Stimulated activated CD8-positive, alpha-beta memory T cell treated with anti-CD3 and anti-CD28 coated beads, Interleukin-15, amount 100 ng/mL, for 24 hours (primary cell): Measurements from ENCODE around the gene TTN.

ENCODE experiments used
- DNase-seq: peaks from one replicate; pipeline ENCODE4 v3.0.0-alpha.2; 2020; ENCODE audit warnings: low read depth

Gene TTN

GRCh38 chr2:178484245-178485041 lies 322.8 kb downstream of the TTN start:
- DNase-seq, result no peak

- no peak for DNase-seq
Measured at GRCh38 chr2:178482437-178482836, 324.8 kb downstream of the TTN start.

GRCh38 chr2:178480227-178481181 lies 326.7 kb downstream of the TTN start, which contains the start of gene PLEKHA3:
Gene PLEKHA3, plus strand, starts transcription at chr2:178480457. Its CDS starts 413 bp downstream, at chr2:178480870.
- DNase-seq, result peak; percentile 64

- DNase-seq, result no peak
Measured at GRCh38 chr2:178479758-178480226, 327.4 kb downstream of the TTN start.

- no peak for DNase-seq
Measured at GRCh38 chr2:178479275-178479616, 328.0 kb downstream of the TTN start.

GRCh38 chr2:178478439-178479274 lies 328.6 kb downstream of the TTN start, which contains the start of gene FKBP7:
Gene FKBP7, minus strand, starts transcription at chr2:178478600. Its CDS starts 101 bp downstream, at chr2:178478499.
- peak; percentile 65 for DNase-seq

- no peak for DNase-seq
Measured at GRCh38 chr2:178478130-178478438, 329.1 kb downstream of the TTN start.

- no peak for DNase-seq
Measured at GRCh38 chr2:178477443-178478129, 329.6 kb downstream of the TTN start.

- no peak for DNase-seq
Measured at GRCh38 chr2:178476477-178476876, 330.7 kb downstream of the TTN start.
